GM18502 (cell line): ENCODE data around the gene QDPR.
"Not testable (repeated sequence)": the region's sequence is repeated elsewhere in the genome, so short reads cannot be mapped to it uniquely, and the experiment has no call there.

Source experiments
- ATAC-seq: cut with Tn5 transposase; IDR thresholded peaks from one replicate; pipeline ENCODE4 v1.9.1; 2021; ENCODE audit warnings: mild to moderate bottlenecking; ENCODE audit not compliant: unreplicated experiment, poor library complexity

The QDPR gene

DNA sequence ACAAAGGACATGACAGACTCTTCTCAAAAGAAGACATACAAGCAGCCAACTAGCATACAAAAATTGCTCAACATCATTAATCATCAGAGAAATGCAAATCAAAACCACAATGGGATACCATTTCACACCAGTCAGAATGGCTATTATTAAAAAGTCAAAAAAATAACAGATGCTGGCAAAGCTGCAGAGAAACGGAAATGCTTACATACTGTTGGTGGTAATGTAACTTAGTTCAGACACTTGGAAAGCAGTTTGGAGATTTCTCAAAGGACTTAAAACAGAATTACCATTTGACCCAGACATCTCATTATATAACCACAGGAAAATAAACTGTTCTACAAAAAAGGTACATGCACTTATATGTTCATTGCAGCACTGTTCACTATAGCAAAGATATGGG lies 69.4 kb downstream of the QDPR start:
- not testable (repeated sequence) for ATAC-seq

DNA sequence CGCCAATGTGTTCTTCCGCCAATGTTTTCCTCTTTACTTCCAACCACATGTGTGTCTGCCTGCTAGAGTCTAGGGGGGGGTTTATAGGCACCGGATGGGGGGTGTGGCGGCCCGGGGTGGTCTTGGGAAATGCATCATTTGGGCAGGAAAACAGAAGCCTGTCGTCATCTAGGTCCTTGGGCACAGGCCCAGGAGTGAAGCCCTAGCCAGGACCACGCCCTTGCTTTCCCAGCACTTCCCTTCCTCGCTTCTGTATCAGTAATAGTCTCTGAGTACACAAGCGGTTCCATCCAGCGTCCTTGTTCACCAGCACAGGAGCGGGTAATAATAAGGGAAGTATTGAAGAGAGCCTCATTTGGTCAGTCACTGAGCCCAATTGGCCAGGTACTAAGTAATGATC lies 74.5 kb downstream of the QDPR start:
- ATAC-seq = no peak

DNA sequence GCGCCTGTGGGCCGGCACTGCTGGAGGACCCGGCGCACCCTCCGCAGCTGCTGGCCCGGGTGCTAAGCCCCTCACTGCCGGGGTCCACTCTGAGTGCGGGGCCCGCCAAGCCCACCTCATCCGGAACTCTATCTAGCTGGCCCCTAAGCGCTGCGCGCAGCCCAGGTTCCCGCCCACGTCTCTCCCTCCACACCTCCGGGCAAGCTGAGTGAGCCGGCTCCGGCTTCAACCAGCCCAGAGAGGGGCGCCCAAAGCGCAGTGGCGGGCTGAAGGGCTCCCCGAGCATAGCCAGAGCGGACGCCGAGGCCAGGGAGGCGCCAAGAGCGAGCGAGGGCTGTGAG lies 75.2 kb downstream of the QDPR start:
- ATAC-seq = no peak
